ENCODE results near the gene ST3GAL2.
A peak's percentile ranks its signal among the peaks of the same experiment; 100 is the strongest.

ST3GAL2 gene

GRCh38 chr16:70331588-70332358, 107.1 kb downstream of the ST3GAL2 start:
- DNase-seq (ENCODE audit: low read depth), result peak; percentile 5

GRCh38 chr16:70331091-70331490, 107.8 kb downstream of the ST3GAL2 start:
- DNase-seq (ENCODE audit: low read depth), result no peak
